ENCODE results near the gene TNRC6A. TPM values are rescaled to one million over a fixed set of nuclear protein-coding genes. Genes with fewer than 3 reads are reported as not detected.

TNRC6A gene
- total and polyA plus RNA-seq, 2 experiments from 2014 or later: 93.1 to 124 TPM

DNA sequence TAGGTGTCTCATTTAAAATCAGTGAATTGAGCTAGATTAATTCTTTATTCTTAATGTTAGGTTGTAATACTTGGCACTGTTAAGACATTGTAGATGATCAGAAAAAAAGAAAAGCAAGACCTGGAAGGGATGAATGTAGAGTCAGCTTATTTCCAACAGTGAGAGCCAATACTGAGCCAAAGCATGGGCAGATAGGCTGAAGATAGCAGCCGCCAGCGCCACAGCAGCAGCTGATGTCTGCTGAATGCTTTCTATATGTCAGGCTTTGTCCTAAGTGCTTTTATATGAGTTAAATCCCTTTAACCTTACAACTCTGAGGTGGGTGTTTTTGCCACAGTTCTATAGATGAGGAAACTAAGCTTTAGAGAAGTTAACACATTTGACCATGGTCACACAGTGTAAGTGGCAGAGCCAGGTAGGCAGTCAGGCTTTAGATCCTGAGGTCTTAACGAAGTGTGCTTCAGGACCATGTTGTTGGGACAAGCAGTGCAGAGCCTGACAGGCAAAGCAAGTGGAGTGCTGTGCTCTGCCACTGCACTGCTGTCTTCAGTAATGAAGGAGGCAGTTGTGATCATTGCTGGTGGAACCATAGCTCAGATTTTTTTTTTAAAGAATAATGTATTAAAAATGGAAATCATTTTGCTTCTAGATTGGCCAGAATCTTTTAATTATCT lies 25.9 kb downstream of the TNRC6A start (continued):
- TF ChIP-seq POLR2AphosphoS5 (IDR thresholded peaks at IDR 0.05; ENCODE audit: low read depth) (no peak), CTCF (conservative IDR thresholded peaks at IDR 0.05; ENCODE audit: low read depth in 2 of 2) (no peak), ZNF331 (CRISPR knock-in tag; IDR thresholded peaks at IDR 0.05; ENCODE audit: low read depth) (no peak), ETS1 (IDR thresholded peaks at IDR 0.05) (no peak)

- Histone ChIP-seq H3K4me1 (ENCODE audit: insufficient read depth) (peaks cover 19% of the 10 kb centered on the region), H3K27me3 (ENCODE audit: insufficient read depth) (no peaks in the 10 kb centered on the region), H3K4me2 (no peak overlapping the region), H4K20me1 (replicated peaks; ENCODE audit: insufficient read depth) (peaks cover 91% of the 10 kb centered on the region), H3K9me2 (ENCODE audit: insufficient read depth) (no peaks in the 10 kb centered on the region), H3K79me2 (replicated peaks; ENCODE audit: insufficient read depth) (peaks cover 100% of the 10 kb centered on the region), H2AFZ (no peak overlapping the region), H3F3A (replicated peaks; ENCODE audit: low read depth) (no peaks in the 10 kb centered on the region; the same call in 1 of the 2 replicates), H3K36me3 (ENCODE audit: insufficient read depth) (peaks cover 16% of the 10 kb centered on the region), H3K27ac (ENCODE audit: low read depth) (0 out of 2 replicates have a peak overlapping the region, but pooled peaks have one; percentile 56), H3K4me3 (no peak overlapping the region)
- no peak overlapping the region for H3K4me3 Mint-ChIP-seq
- H3K27me3 Mint-ChIP-seq (ENCODE audit: insufficient read depth, low read depth, poor library complexity): peaks cover 1% of the 10 kb centered on the region
- no peak overlapping the region for H3K27ac Mint-ChIP-seq
- peaks cover 23% of the 10 kb centered on the region; the same call in 2 of the 3 replicates for H3K4me1 Mint-ChIP-seq
- ATAC-seq (peak; percentile 21; the same call in 1 of the 3 replicates), DNase-seq (ENCODE audit: low spot score) (no peak)
- H3K36me3 Mint-ChIP-seq (ENCODE audit: low read depth): peaks cover 15% of the 10 kb centered on the region; the same call in 2 of the 3 replicates
- H3K9me3 Mint-ChIP-seq: no peaks in the 10 kb centered on the region
- TF ChIP-seq CREB1 (CRISPR knock-in tag; IDR thresholded peaks at IDR 0.05; ENCODE audit: low read depth) (no peak), CTCF (conservative IDR thresholded peaks at IDR 0.05; ENCODE audit: low read depth in 2 of 2) (no peak), ETS1 (IDR thresholded peaks at IDR 0.05) (no peak), NANOG (IDR thresholded peaks at IDR 0.05; ENCODE audit: borderline replicate concordance) (no peak), JUNB (IDR thresholded peaks at IDR 0.05; ENCODE audit: unreplicated experiment) (no peak)
- TF ChIP-seq, protein P1, sequence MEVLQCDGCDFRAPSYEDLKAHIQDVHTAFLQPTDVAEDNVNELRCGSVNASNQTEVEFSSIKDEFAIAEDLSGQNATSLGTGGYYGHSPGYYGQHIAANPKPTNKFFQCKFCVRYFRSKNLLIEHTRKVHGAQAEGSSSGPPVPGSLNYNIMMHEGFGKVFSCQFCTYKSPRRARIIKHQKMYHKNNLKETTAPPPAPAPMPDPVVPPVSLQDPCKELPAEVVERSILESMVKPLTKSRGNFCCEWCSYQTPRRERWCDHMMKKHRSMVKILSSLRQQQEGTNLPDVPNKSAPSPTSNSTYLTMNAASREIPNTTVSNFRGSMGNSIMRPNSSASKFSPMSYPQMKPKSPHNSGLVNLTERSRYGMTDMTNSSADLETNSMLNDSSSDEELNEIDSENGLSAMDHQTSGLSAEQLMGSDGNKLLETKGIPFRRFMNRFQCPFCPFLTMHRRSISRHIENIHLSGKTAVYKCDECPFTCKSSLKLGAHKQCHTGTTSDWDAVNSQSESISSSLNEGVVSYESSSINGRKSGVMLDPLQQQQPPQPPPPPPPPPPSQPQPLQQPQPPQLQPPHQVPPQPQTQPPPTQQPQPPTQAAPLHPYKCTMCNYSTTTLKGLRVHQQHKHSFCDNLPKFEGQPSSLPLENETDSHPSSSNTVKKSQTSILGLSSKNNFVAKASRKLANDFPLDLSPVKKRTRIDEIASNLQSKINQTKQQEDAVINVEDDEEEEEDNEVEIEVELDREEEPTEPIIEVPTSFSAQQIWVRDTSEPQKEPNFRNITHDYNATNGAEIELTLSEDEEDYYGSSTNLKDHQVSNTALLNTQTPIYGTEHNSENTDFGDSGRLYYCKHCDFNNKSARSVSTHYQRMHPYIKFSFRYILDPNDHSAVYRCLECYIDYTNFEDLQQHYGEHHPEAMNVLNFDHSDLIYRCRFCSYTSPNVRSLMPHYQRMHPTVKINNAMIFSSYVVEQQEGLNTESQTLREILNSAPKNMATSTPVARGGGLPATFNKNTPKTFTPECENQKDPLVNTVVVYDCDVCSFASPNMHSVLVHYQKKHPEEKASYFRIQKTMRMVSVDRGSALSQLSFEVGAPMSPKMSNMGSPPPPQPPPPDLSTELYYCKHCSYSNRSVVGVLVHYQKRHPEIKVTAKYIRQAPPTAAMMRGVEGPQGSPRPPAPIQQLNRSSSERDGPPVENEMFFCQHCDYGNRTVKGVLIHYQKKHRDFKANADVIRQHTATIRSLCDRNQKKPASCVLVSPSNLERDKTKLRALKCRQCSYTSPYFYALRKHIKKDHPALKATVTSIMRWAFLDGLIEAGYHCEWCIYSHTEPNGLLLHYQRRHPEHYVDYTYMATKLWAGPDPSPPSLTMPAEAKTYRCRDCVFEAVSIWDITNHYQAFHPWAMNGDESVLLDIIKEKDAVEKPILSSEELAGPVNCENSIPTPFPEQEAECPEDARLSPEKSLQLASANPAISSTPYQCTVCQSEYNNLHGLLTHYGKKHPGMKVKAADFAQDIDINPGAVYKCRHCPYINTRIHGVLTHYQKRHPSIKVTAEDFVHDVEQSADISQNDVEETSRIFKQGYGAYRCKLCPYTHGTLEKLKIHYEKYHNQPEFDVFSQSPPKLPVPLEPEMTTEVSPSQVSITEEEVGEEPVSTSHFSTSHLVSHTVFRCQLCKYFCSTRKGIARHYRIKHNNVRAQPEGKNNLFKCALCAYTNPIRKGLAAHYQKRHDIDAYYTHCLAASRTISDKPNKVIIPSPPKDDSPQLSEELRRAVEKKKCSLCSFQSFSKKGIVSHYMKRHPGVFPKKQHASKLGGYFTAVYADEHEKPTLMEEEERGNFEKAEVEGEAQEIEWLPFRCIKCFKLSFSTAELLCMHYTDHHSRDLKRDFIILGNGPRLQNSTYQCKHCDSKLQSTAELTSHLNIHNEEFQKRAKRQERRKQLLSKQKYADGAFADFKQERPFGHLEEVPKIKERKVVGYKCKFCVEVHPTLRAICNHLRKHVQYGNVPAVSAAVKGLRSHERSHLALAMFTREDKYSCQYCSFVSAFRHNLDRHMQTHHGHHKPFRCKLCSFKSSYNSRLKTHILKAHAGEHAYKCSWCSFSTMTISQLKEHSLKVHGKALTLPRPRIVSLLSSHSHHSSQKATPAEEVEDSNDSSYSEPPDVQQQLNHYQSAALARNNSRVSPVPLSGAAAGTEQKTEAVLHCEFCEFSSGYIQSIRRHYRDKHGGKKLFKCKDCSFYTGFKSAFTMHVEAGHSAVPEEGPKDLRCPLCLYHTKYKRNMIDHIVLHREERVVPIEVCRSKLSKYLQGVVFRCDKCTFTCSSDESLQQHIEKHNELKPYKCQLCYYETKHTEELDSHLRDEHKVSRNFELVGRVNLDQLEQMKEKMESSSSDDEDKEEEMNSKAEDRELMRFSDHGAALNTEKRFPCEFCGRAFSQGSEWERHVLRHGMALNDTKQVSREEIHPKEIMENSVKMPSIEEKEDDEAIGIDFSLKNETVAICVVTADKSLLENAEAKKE (CRISPR knock-in tag; IDR thresholded peaks at IDR 0.05): no peak
Measured at GRCh38 chr16:24758373-24758772, 28.9 kb downstream of the TNRC6A start.
